ENCODE measurements around the gene PLCB1.

GRCh38 chr20:8912096-8912495, 780.0 kb downstream of the PLCB1 start:
- TF ChIP-seq MAX (IDR thresholded peaks at IDR 0.05; ENCODE audit: low read depth, low read length) (no peak), ATF2 (IDR thresholded peaks at IDR 0.05; ENCODE audit: low read length) (no peak), CBX3 (IDR thresholded peaks at IDR 0.05; ENCODE audit: borderline replicate concordance, low read depth) (no peak), CTCF (IDR thresholded peaks at IDR 0.05 in 2 of 3, conservative IDR thresholded peaks at IDR 0.05 in 1 of 3; ENCODE audit: control insufficient read depth in 2 of 3, extremely low read depth in 1 of 3, insufficient read depth in 1 of 3, low read depth in 3 of 3, low read length in 3 of 3) (no peak), POLR2AphosphoS5 (IDR thresholded peaks at IDR 0.05; ENCODE audit: low read length) (no peak), TAF1 (IDR thresholded peaks at IDR 0.05; ENCODE audit: borderline replicate concordance, low read depth, low read length) (no peak), POLR2A (IDR thresholded peaks at IDR 0.05; ENCODE audit: low read depth, low read length) (no peak)
